Mesendoderm (in vitro differentiated cells): ENCODE results near the gene EVI2A.
A peak's percentile ranks its signal among the peaks of the same experiment; 100 is the strongest.
"Not testable (repeated sequence)": the region's sequence is repeated elsewhere in the genome, so short reads cannot be mapped to it uniquely, and the experiment has no call there.

ENCODE experiments used
- DNase-seq: peaks from one replicate; pipeline ENCODE4 v3.0.0; 2013
- H2AK5ac ChIP-seq: 2 replicates; pipeline ENCODE4 v1.6.1; 2013; ENCODE audit warnings: low read length, inconsistent platforms
- H2BK120ac ChIP-seq: 2 replicates; pipeline ENCODE4 v1.6.1; 2013; ENCODE audit warnings: low read depth, mild to moderate bottlenecking, low read length, moderate library complexity, mixed read lengths
- H2BK15ac ChIP-seq: replicated peaks from 2 replicates; pipeline ENCODE4 v1.6.1; 2013; ENCODE audit warnings: low read depth, mild to moderate bottlenecking, moderate library complexity
- H2BK5ac ChIP-seq: 2 replicates; pipeline ENCODE4 v1.6.1; 2013; ENCODE audit warnings: low read length, inconsistent platforms
- H3K18ac ChIP-seq: 2 replicates; pipeline ENCODE4 v1.6.1; 2013; ENCODE audit warnings: mild to moderate bottlenecking, low read length, mixed read lengths
- H3K23ac ChIP-seq: one replicate; pipeline ENCODE4 v1.6.1; 2013; ENCODE audit warnings: low read length
- H3K27ac ChIP-seq: 2 replicates; pipeline ENCODE4 v1.5.1; 2013; ENCODE audit warnings: low read depth, mild to moderate bottlenecking, inconsistent platforms, low read length, moderate library complexity
- H3K27me3 ChIP-seq: 2 replicates; pipeline ENCODE4 v1.6.1; 2013; ENCODE audit warnings: low read length, control low read depth, mild to moderate bottlenecking, inconsistent platforms; ENCODE audit not compliant: insufficient read depth, poor library complexity
- H3K36me3 ChIP-seq: 2 replicates; pipeline ENCODE4 v1.6.1; 2013; ENCODE audit warnings: low read length, inconsistent platforms; ENCODE audit not compliant: control insufficient read depth, insufficient read depth
- H3K4ac ChIP-seq: one replicate; pipeline ENCODE4 v1.6.1; 2013; ENCODE audit warnings: low read depth, mild to moderate bottlenecking, low read length, moderate library complexity
- H3K4me1 ChIP-seq: 2 replicates; pipeline ENCODE4 v1.6.1; 2013; ENCODE audit warnings: low read depth, low read length, inconsistent platforms; ENCODE audit not compliant: control insufficient read depth
- H3K4me2 ChIP-seq: 2 replicates; pipeline ENCODE4 v1.6.1; 2013; ENCODE audit warnings: low read length
- H3K4me3 ChIP-seq: 2 replicates; pipeline ENCODE4 v1.5.1; 2013; ENCODE audit warnings: mild to moderate bottlenecking, low read length
- H3K56ac ChIP-seq: one replicate; pipeline ENCODE4 v1.6.1; 2013; ENCODE audit warnings: low read length
- H3K79me1 ChIP-seq: 2 replicates; pipeline ENCODE4 v1.6.1; 2013; ENCODE audit warnings: low read length, inconsistent platforms
- H3K79me2 ChIP-seq: 2 replicates; pipeline ENCODE4 v1.6.1; 2013; ENCODE audit warnings: mild to moderate bottlenecking, low read length; ENCODE audit not compliant: control insufficient read depth, insufficient read depth
- H3K9ac ChIP-seq: 2 replicates; pipeline ENCODE4 v1.6.1; 2013; ENCODE audit warnings: low read length, inconsistent platforms
- H4K5ac ChIP-seq: one replicate; pipeline ENCODE4 v1.6.1; 2013; ENCODE audit warnings: low read length
- H4K8ac ChIP-seq: one replicate; pipeline ENCODE4 v1.6.1; 2013; ENCODE audit warnings: low read depth, mild to moderate bottlenecking, control low read depth, low read length, moderate library complexity
- WGBS: extraction: QIAGEN DNeasy Blood & Tissue Kit; methylation state at CpG from one replicate; pipeline ENCODE4 v1.1.7; 2013; ENCODE audit warnings: low lambda C conversion rate, missing lambda C conversion rate; ENCODE audit not compliant: insufficient coverage; ENCODE audit errors: extremely low coverage; 5-methylcytosine and 5-hydroxymethylcytosine counted together

Gene EVI2A

GRCh38 chr17:31318298-31318801 is 3.1 kb downstream of the EVI2A start:
- Histone ChIP-seq H3K9ac (no peak overlapping the region), H3K27me3 (no peaks in the 10 kb centered on the region), H3K18ac (no peak overlapping the region), H3K4ac (no peak overlapping the region), H4K5ac (no peak overlapping the region), H3K36me3 (no peaks in the 10 kb centered on the region), H3K23ac (no peak overlapping the region), H3K4me3 (no peak overlapping the region), H3K27ac (no peak overlapping the region), H3K56ac (no peak overlapping the region), H2BK120ac (no peak overlapping the region), H3K79me2 (no peaks in the 10 kb centered on the region), H2AK5ac (no peak overlapping the region), H2BK5ac (no peak overlapping the region), H3K4me2 (no peak overlapping the region), H3K79me1 (no peaks in the 10 kb centered on the region), H4K8ac (no peak overlapping the region), H2BK15ac (no peak overlapping the region), H3K4me1 (no peaks in the 10 kb centered on the region)
- DNase-seq, result peak; percentile 18
- no CpG with 5 or more reads among the region's 8 CpGs for WGBS

DNA sequence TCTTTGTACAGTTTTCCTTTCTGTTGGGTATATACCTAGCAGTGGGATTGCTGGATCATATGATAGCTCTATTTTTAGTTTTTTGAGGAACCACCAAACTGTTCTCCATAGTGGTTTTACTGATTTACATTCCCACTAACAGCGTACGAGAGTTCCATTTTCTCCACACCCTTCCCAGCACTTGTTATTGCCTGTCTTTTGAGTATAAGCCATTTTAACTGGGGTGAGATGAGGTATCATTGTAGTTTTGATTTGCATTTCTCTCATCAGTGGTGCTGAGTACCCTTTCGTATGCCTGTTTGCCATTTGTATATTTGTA is 6.7 kb downstream of the EVI2A start:
- Histone ChIP-seq H3K27me3 (no peaks in the 10 kb centered on the region), H3K56ac (no peak overlapping the region), H3K23ac (no peak overlapping the region), H4K5ac (no peak overlapping the region), H3K4me3 (no peak overlapping the region), H3K9ac (no peak overlapping the region), H2AK5ac (no peak overlapping the region), H3K4me2 (no peak overlapping the region), H3K79me2 (no peaks in the 10 kb centered on the region), H2BK15ac (no peak overlapping the region), H3K18ac (no peak overlapping the region), H3K4me1 (no peaks in the 10 kb centered on the region), H2BK120ac (no peak overlapping the region), H3K4ac (no peak overlapping the region), H4K8ac (no peak overlapping the region), H3K27ac (no peak overlapping the region), H2BK5ac (no peak overlapping the region), H3K79me1 (no peaks in the 10 kb centered on the region), H3K36me3 (no peaks in the 10 kb centered on the region)
- WGBS, result no CpG with 5 or more reads among the region's 3 CpGs
- DNase-seq, result no peak

- Histone ChIP-seq H3K36me3 (no peaks in the 10 kb centered on the region), H3K4me2 (no peak within 1 kb of the TSS), H3K23ac (no peak within 1 kb of the TSS), H3K56ac (no peak within 1 kb of the TSS), H3K4me1 (no peaks in the 10 kb centered on the region), H3K18ac (no peak within 1 kb of the TSS), H2AK5ac (no peak within 1 kb of the TSS), H3K4ac (no peak within 1 kb of the TSS), H2BK120ac (no peak within 1 kb of the TSS), H4K8ac (no peak within 1 kb of the TSS), H3K79me2 (no peaks in the 10 kb centered on the region), H3K27me3 (no peaks in the 10 kb centered on the region), H3K79me1 (no peaks in the 10 kb centered on the region), H2BK15ac (no peak within 1 kb of the TSS), H3K9ac (no peak within 1 kb of the TSS), H3K4me3 (no peak within 1 kb of the TSS), H4K5ac (no peak within 1 kb of the TSS), H3K27ac (no peak within 1 kb of the TSS), H2BK5ac (no peak within 1 kb of the TSS)
- WGBS, result 100% methylated on average over 1 of the region's 3 CpGs
- no peak for DNase-seq
Measured at GRCh38 chr17:31313982-31314781, 7.2 kb downstream of the EVI2A start, which contains the start of gene EVI2B. EVI2B (minus strand) TSS chr17:31314054; CDS start chr17:31305609, 8,445 bp downstream.

GRCh38 chr17:31312223-31312622 is 9.2 kb downstream of the EVI2A start:
- H3K36me3 ChIP-seq, H3K27ac ChIP-seq, H3K27me3 ChIP-seq, H3K9ac ChIP-seq, H3K18ac ChIP-seq, H2BK15ac ChIP-seq, H2AK5ac ChIP-seq, H3K56ac ChIP-seq, DNase-seq, H2BK120ac ChIP-seq, H3K4me3 ChIP-seq, H3K4me1 ChIP-seq, H4K5ac ChIP-seq, H3K4ac ChIP-seq, H3K23ac ChIP-seq, H3K79me2 ChIP-seq, H3K79me1 ChIP-seq, H3K4me2 ChIP-seq, H4K8ac ChIP-seq, H2BK5ac ChIP-seq: not testable (repeated sequence)
- WGBS, result no CpG with 5 or more reads among the region's 7 CpGs

- H3K56ac ChIP-seq, result no peak overlapping the region
- WGBS, result no CpG with 5 or more reads among the region's 3 CpGs
- no peak overlapping the region for H2BK120ac ChIP-seq
- H3K4ac ChIP-seq, result no peak overlapping the region
- no peaks in the 10 kb centered on the region for H3K79me1 ChIP-seq
- no peak overlapping the region for H2AK5ac ChIP-seq
- no peak overlapping the region for H3K9ac ChIP-seq
- no peak overlapping the region for H3K4me3 ChIP-seq
- no peak overlapping the region for H3K18ac ChIP-seq
- H4K8ac ChIP-seq, result no peak overlapping the region
- no peak overlapping the region for H3K23ac ChIP-seq
- no peaks in the 10 kb centered on the region for H3K27me3 ChIP-seq
- no peak overlapping the region for H4K5ac ChIP-seq
- H3K27ac ChIP-seq, result no peak overlapping the region
- no peak for DNase-seq
- H3K36me3 ChIP-seq, result no peaks in the 10 kb centered on the region
- no peak overlapping the region for H2BK5ac ChIP-seq
- H3K4me1 ChIP-seq, result no peaks in the 10 kb centered on the region
- no peaks in the 10 kb centered on the region for H3K79me2 ChIP-seq
- no peak overlapping the region for H3K4me2 ChIP-seq
- no peak overlapping the region for H2BK15ac ChIP-seq
Measured at GRCh38 chr17:31311526-31311925, 9.9 kb downstream of the EVI2A start.

DNA sequence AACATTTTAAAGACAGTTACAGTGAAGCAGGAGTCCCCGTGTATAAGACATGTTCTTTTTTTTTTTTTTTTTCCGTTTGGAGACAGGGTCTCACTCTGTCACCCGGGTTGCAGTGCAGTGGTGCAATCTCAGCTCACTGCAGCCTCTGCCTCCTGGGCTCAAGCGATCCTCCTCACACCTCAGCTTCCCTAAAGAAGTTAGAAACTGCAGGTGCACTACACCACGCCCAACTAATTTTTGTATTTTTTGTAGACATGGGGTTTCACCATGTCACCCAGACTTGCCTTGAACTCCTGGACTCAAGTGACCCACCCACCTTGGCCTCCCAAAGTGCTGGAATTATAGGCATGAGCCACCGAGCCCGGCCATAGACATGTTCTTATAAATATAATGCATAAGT is 10.5 kb downstream of the EVI2A start:
- Histone ChIP-seq H3K79me2 (no peaks in the 10 kb centered on the region), H3K56ac (no peak overlapping the region), H3K18ac (no peak overlapping the region), H3K79me1 (no peaks in the 10 kb centered on the region), H3K27me3 (no peaks in the 10 kb centered on the region), H3K36me3 (no peaks in the 10 kb centered on the region), H3K4me3 (no peak overlapping the region), H2BK5ac (no peak overlapping the region), H3K27ac (no peak overlapping the region), H3K9ac (no peak overlapping the region), H4K5ac (no peak overlapping the region), H4K8ac (no peak overlapping the region), H2AK5ac (no peak overlapping the region), H3K23ac (no peak overlapping the region), H2BK15ac (no peak overlapping the region), H3K4me1 (no peaks in the 10 kb centered on the region), H3K4me2 (no peak overlapping the region), H3K4ac (no peak overlapping the region), H2BK120ac (no peak overlapping the region)
- DNase-seq, result no peak
- no CpG with 5 or more reads among the region's 7 CpGs for WGBS
